GM23338 (cell line): ENCODE results near the gene MARCHF2. TPM values are rescaled to one million over a fixed set of nuclear protein-coding genes. Genes with fewer than 3 reads are reported as not detected.

Experiments used
- ATAC-seq: fragments of 200-7000 bp; cut with Tn5 transposase; 3 replicates; pipeline ENCODE4 v1.9.1; 2020
- DNase-seq: peaks from one replicate; pipeline ENCODE4 v3.0.0-alpha.2; 2015; ENCODE audit warnings: low spot score
- H2AFZ ChIP-seq: fragments of 200-600 bp; sonication (generic); 2 replicates; pipeline ENCODE4 v1.8.0; 2016; ENCODE audit warnings: antibody characterized with exemption, mild to moderate bottlenecking, moderate library complexity
- H3F3A ChIP-seq: fragments of 200-600 bp; sonication (generic); replicated peaks from 2 replicates; pipeline ENCODE4 v1.8.0; 2017; ENCODE audit warnings: antibody characterized with exemption, mixed run types, low read depth
- H3K27ac ChIP-seq: fragments of 200-600 bp; sonication (generic); 2 replicates; pipeline ENCODE4 v1.6.1; 2016; ENCODE audit warnings: low read depth
- H3K27me3 ChIP-seq: fragments of 200-600 bp; sonication (generic); 2 replicates; pipeline ENCODE4 v1.8.0; 2016; ENCODE audit warnings: mild to moderate bottlenecking, mixed run types, moderate library complexity; ENCODE audit not compliant: insufficient read depth
- H3K36me3 ChIP-seq: fragments of 200-600 bp; sonication (generic); 2 replicates; pipeline ENCODE4 v1.8.0; 2016; ENCODE audit warnings: mild to moderate bottlenecking; ENCODE audit not compliant: insufficient read depth
- H3K4me1 ChIP-seq: fragments of 200-600 bp; sonication (generic); 2 replicates; pipeline ENCODE4 v1.8.0; 2016; ENCODE audit warnings: mild to moderate bottlenecking, moderate library complexity; ENCODE audit not compliant: insufficient read depth
- H3K4me2 ChIP-seq: fragments of 200-600 bp; sonication (generic); 2 replicates; pipeline ENCODE4 v1.7.1; 2017; ENCODE audit warnings: mixed run types
- H3K4me3 ChIP-seq: fragments of 200-600 bp; sonication (generic); 2 replicates; pipeline ENCODE4 v1.6.1; 2016; ENCODE audit warnings: mixed run types
- H3K79me2 ChIP-seq: fragments of 200-600 bp; sonication (generic); replicated peaks from 2 replicates; pipeline ENCODE4 v1.8.0; 2017; ENCODE audit warnings: mild to moderate bottlenecking; ENCODE audit not compliant: insufficient read depth
- H3K9me2 ChIP-seq: fragments of 200-600 bp; sonication (generic); 2 replicates; pipeline ENCODE4 v1.8.0; 2017; ENCODE audit not compliant: insufficient read depth
- H4K20me1 ChIP-seq: fragments of 200-600 bp; sonication (generic); replicated peaks from 2 replicates; pipeline ENCODE4 v1.8.0; 2017; ENCODE audit warnings: mild to moderate bottlenecking; ENCODE audit not compliant: insufficient read depth
- H3K27ac Mint-ChIP-seq: 2 replicates; pipeline ENCODE4 v1.8.0; 2020; ENCODE audit warnings: inconsistent platforms, mild to moderate bottlenecking, moderate library complexity, mixed read lengths
- H3K27me3 Mint-ChIP-seq: 3 replicates; pipeline ENCODE4 v1.8.0; 2022; ENCODE audit warnings: low read depth, mild to moderate bottlenecking, moderate library complexity, mixed read lengths, inconsistent platforms; ENCODE audit not compliant: insufficient read depth, poor library complexity
- H3K36me3 Mint-ChIP-seq: 3 replicates; pipeline ENCODE4 v1.8.0; 2021; ENCODE audit warnings: low read depth, mild to moderate bottlenecking, inconsistent platforms, moderate library complexity, mixed read lengths
- H3K4me1 Mint-ChIP-seq: 3 replicates; pipeline ENCODE4 v1.8.0; 2020; ENCODE audit warnings: mild to moderate bottlenecking, inconsistent platforms, mixed read lengths
- H3K4me3 Mint-ChIP-seq: 3 replicates; pipeline ENCODE4 v1.8.0; 2021; ENCODE audit warnings: moderate library complexity, mild to moderate bottlenecking, inconsistent platforms, mixed read lengths
- H3K9me3 Mint-ChIP-seq: 3 replicates; pipeline ENCODE4 v1.8.0; 2020; ENCODE audit warnings: moderate library complexity, mild to moderate bottlenecking, inconsistent platforms, mixed read lengths
- STAT1 ChIP-seq: IDR thresholded peaks from one replicate; pipeline ENCODE4 v1.6.1; 2016; ENCODE audit warnings: antibody characterized with exemption; ENCODE audit not compliant: unreplicated experiment
- ZNF462 ChIP-seq: fragments of 250-450 bp; sonication (Bioruptor Pico); IDR thresholded peaks from 2 replicates; pipeline ENCODE4 v1.5.0; 2020; ENCODE audit warnings: mild to moderate bottlenecking, moderate library complexity
- polyA plus RNA-seq: library from polyadenylated mRNA; unstranded; fragments of >200 nt; fragmentation: Nextera tagmentation; extraction: Ambion mirVana; gene quantifications from 2 replicates; pipeline ENCODE4 v1.2.1, GENCODE V29; 2016
- total RNA-seq: library from RNA; depleted of rRNA; stranded (reverse); fragments of >200 nt; shearing (Covaris generic); gene quantifications from 2 replicates; pipeline ENCODE4 v1.2.3, GENCODE V29; 2014

The MARCHF2 gene
- total and polyA plus RNA-seq, 2 experiments from 2014 or later: 18.9 to 50.1 TPM

DNA sequence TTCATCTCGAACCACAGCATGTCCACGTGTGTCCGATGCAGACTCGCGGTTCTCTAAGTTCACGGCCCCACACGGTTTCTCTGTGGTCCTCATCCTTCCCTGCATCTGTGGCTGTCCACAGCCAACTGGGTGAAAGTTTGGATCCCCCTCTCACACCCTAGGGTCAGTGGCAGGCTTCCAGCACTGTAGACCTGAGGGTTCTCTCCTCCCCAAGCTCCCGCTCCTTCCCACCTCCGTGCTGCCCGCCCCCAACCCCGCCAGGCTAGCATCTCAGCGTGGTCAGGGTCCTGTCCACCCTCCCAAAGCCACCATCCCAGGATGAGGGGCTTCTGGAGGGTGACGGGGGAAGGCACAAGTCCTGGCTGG lies 46.2 kb upstream of the MARCHF2 start:
- H3K4me3 ChIP-seq: peak overlapping the region; percentile 47

More for the DNA sequence above, 46.2 kb upstream of the MARCHF2 start:
- Mint-ChIP-seq H3K4me1 (peaks cover 22% of the 10 kb centered on the region), H3K27ac (no peak overlapping the region), H3K4me3 (0 out of 3 replicates have a peak overlapping the region, but pooled peaks have one; percentile 33), H3K27me3 (peaks cover 53% of the 10 kb centered on the region), H3K9me3 (peaks cover 2% of the 10 kb centered on the region; the same call in 1 of the 3 replicates), H3K36me3 (no peaks in the 10 kb centered on the region)
- Histone ChIP-seq H3K4me2 (peak overlapping the region; percentile 75), H3K9me2 (no peaks in the 10 kb centered on the region), H3F3A (peaks cover 9% of the 10 kb centered on the region; the same call in 1 of the 2 replicates), H3K27ac (no peak overlapping the region), H3K79me2 (no peaks in the 10 kb centered on the region), H2AFZ (no peak overlapping the region; the same call in 1 of the 2 replicates), H4K20me1 (no peaks in the 10 kb centered on the region), H3K4me1 (peaks cover 6% of the 10 kb centered on the region; the same call in 1 of the 2 replicates), H3K36me3 (no peaks in the 10 kb centered on the region), H3K27me3 (peaks cover 48% of the 10 kb centered on the region)
- DNase-seq: no peak
- ATAC-seq: no peak
- TF ChIP-seq ZNF462 (CRISPR knock-in tag): no peak
- TF ChIP-seq STAT1: no peak
